Muscle of leg (tissue), 16 donors: ENCODE measurements around the gene RBMY1B. TPM values are rescaled to one million over a fixed set of nuclear protein-coding genes. Genes with fewer than 3 reads are reported as not detected.
"Not testable (repeated sequence)": the region's sequence is repeated elsewhere in the genome, so short reads cannot be mapped to it uniquely, and the experiment has no call there.

ENCODE experiments used
- DNase-seq: peaks from one replicate; pipeline ENCODE4 v3.0.0; 2013
- H3K27ac ChIP-seq: one replicate; pipeline ENCODE4 v1.5.1; 2013; ENCODE audit warnings: mild to moderate bottlenecking, low read length, control low read depth
- H3K27me3 ChIP-seq: one replicate; pipeline ENCODE4 v1.6.1; 2013; ENCODE audit warnings: low read length; ENCODE audit not compliant: control insufficient read depth, insufficient read depth
- H3K36me3 ChIP-seq: one replicate; pipeline ENCODE4 v1.6.1; 2013; ENCODE audit warnings: low read length; ENCODE audit not compliant: control insufficient read depth, insufficient read depth
- H3K4me1 ChIP-seq: one replicate; pipeline ENCODE4 v1.6.1; 2013; ENCODE audit warnings: low read length; ENCODE audit not compliant: control insufficient read depth, insufficient read depth
- H3K4me3 ChIP-seq: one replicate; pipeline ENCODE4 v1.5.1; 2013; ENCODE audit warnings: low read length, control low read depth
- H3K9me3 ChIP-seq: replicated peaks from 2 replicates; pipeline ENCODE4 v1.6.1; 2013; ENCODE audit warnings: low read depth, low read length; ENCODE audit not compliant: control insufficient read depth
- WGBS: methylation state at CpG from one replicate; pipeline ENCODE4 v1.1.5; 2013; ENCODE audit warnings: missing lambda C conversion rate; ENCODE audit not compliant: insufficient coverage; 5-methylcytosine and 5-hydroxymethylcytosine counted together
- long read RNA-seq, 11 donors: transcript quantifications; one replicate each; lab custom pipeline, GENCODE V29; 2026
- polyA plus RNA-seq, 8 donors: library from polyadenylated mRNA; unstranded; fragments of 120-200 nt; gene quantifications; one replicate each; pipeline versions ENCODE4 v1.2.1 to v1.2.3, GENCODE V29; 2013; ENCODE audit warnings: inconsistent platforms in 1 of 8, low replicate concordance in 1 of 8; ENCODE audit not compliant: insufficient read length in 8 of 8, insufficient read depth in 1 of 8
- total RNA-seq: library from RNA; stranded (reverse); fragments of 120-200 nt; gene quantifications from one replicate; pipeline ENCODE4 v1.2.4, GENCODE V29; 2013

RBMY1B gene
- total RNA-seq (not detected), polyA plus RNA-seq (not detected)
- long read RNA-seq, donor 1: 0 reads
- long read RNA-seq, donor 2: 0 reads
- long read RNA-seq, donor 3: 0 reads
- long read RNA-seq, donor 4: 0 reads
- long read RNA-seq, donor 5: 0 reads
- long read RNA-seq, donor 6: 0 reads
- long read RNA-seq, donor 7: 0 reads
- long read RNA-seq, donor 8: 0 reads
- long read RNA-seq, donor 9: 0 reads
- long read RNA-seq, donor 10: 0 reads
- long read RNA-seq, donor 11: 0 reads

- not testable (repeated sequence) for H3K4me3 ChIP-seq, DNase-seq, H3K9me3 ChIP-seq, H3K4me1 ChIP-seq, H3K27ac ChIP-seq, H3K27me3 ChIP-seq, H3K36me3 ChIP-seq
- WGBS: no CpG with 5 or more reads among the region's 28 CpGs
Measured at GRCh38 chrY:21511038-21511437, at the start of gene RBMY1B. RBMY1B (plus strand) TSS chrY:21511338; CDS start chrY:21513351, 2,013 bp downstream.

GRCh38 chrY:21462915-21463314 is 48.2 kb upstream of the RBMY1B start:
- H3K4me1 ChIP-seq, H3K9me3 ChIP-seq, H3K4me3 ChIP-seq, DNase-seq, H3K36me3 ChIP-seq, H3K27ac ChIP-seq, H3K27me3 ChIP-seq: not testable (repeated sequence)
- WGBS: no CpG with 5 or more reads among the region's 1 CpG

GRCh38 chrY:21482967-21483366 is 28.2 kb upstream of the RBMY1B start:
- H3K27ac ChIP-seq: no peak overlapping the region
- no CpG with 5 or more reads among the region's 1 CpG for WGBS
- H3K27me3 ChIP-seq: no peaks in the 10 kb centered on the region

GRCh38 chrY:21534579-21534978 is 23.4 kb downstream of the RBMY1B start, which contains the start of gene RBMY1A1:
RBMY1A1 (plus strand) TSS chrY:21534879; CDS start chrY:21536892, 2,013 bp downstream.
- not testable (repeated sequence) for H3K9me3 ChIP-seq, H3K36me3 ChIP-seq, H3K27me3 ChIP-seq, H3K4me3 ChIP-seq, H3K27ac ChIP-seq, DNase-seq, H3K4me1 ChIP-seq
- no CpG with 5 or more reads among the region's 28 CpGs for WGBS

More at GRCh38 chrY:21482967-21483366, 28.2 kb upstream of the RBMY1B start:
- H3K9me3 ChIP-seq: no peaks in the 10 kb centered on the region
- no peaks in the 10 kb centered on the region for H3K36me3 ChIP-seq
- H3K4me3 ChIP-seq: no peak overlapping the region
- no peaks in the 10 kb centered on the region for H3K4me1 ChIP-seq
- DNase-seq: no peak

- H3K36me3 ChIP-seq, H3K27ac ChIP-seq, H3K4me3 ChIP-seq, H3K27me3 ChIP-seq, H3K4me1 ChIP-seq, DNase-seq, H3K9me3 ChIP-seq: not testable (repeated sequence)
- no CpG with 5 or more reads among the region's 5 CpGs for WGBS
Measured at GRCh38 chrY:21559316-21559984, 48.3 kb downstream of the RBMY1B start.

Other genes with a start within 250 kb of the RBMY1B start
- not detected for gene RBMY1A1, start 23.5 kb downstream of the RBMY1B start, total RNA-seq
- not detected for gene RBMY1A1, start 23.5 kb downstream of the RBMY1B start, polyA plus RNA-seq